Activated naive CD8-positive, alpha-beta T cell (primary cell): Measurements from ENCODE around the gene ATPAF1.
A peak's percentile ranks its signal among the peaks of the same experiment; 100 is the strongest.

Source experiments
- H3K27ac Mint-ChIP-seq: one replicate; pipeline ENCODE4 v1.8.0; 2021; ENCODE audit warnings: mixed read lengths
- H3K27me3 Mint-ChIP-seq: one replicate; pipeline ENCODE4 v1.8.0; 2021; ENCODE audit warnings: mixed read lengths
- H3K36me3 Mint-ChIP-seq: one replicate; pipeline ENCODE4 v1.8.0; 2021; ENCODE audit warnings: mixed read lengths
- H3K4me1 Mint-ChIP-seq: one replicate; pipeline ENCODE4 v1.8.0; 2021; ENCODE audit warnings: low read depth, mixed read lengths
- H3K4me3 Mint-ChIP-seq: one replicate; pipeline ENCODE4 v1.8.0; 2021; ENCODE audit warnings: mild to moderate bottlenecking, mixed read lengths
- H3K9me3 Mint-ChIP-seq: one replicate; pipeline ENCODE4 v1.8.0; 2021; ENCODE audit warnings: low read depth, mixed read lengths

The ATPAF1 gene

DNA sequence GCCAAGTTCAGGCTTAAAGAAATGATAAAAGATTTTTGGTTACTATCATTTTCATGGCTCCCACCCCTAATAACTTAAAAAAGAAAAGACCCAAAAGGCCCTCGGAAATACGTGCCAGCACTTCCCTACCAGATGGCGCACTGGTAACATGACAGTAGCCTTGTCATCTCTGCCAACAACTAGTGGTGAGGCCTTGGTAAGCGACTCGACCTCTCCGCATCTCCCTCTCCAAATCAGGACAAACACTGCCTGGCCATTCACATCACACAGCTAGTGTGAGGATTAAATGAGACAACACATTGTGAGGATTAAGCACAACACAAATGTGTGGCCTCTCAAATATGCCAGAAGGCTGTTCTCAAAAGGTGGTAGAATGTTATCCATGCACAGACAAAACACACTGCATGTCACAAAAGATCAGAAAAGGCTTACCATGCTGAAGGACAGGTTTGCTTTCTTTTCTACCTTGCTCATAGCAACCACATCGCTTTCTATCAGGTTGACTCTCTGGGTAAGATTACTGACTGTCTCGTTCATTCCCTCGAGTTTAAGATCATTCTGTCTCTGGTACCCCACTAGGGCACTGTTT, 19.9 kb upstream of the ATPAF1 start:
- H3K36me3 Mint-ChIP-seq, result peaks cover 2% of the 10 kb centered on the region

GRCh38 chr1:46687093-46687659, 19.0 kb upstream of the ATPAF1 start:
- H3K36me3 Mint-ChIP-seq, result peaks cover 2% of the 10 kb centered on the region
- peaks cover 21% of the 10 kb centered on the region for H3K4me1 Mint-ChIP-seq
- H3K27me3 Mint-ChIP-seq, result no peaks in the 10 kb centered on the region
- H3K9me3 Mint-ChIP-seq, result no peaks in the 10 kb centered on the region
- H3K4me3 Mint-ChIP-seq, result no peak overlapping the region
- peak overlapping the region; percentile 59 for H3K27ac Mint-ChIP-seq

More for the DNA sequence above, 19.9 kb upstream of the ATPAF1 start:
- H3K27ac Mint-ChIP-seq, result peak overlapping the region; percentile 65
- H3K4me1 Mint-ChIP-seq, result peaks cover 21% of the 10 kb centered on the region
- H3K9me3 Mint-ChIP-seq, result no peaks in the 10 kb centered on the region
- no peak overlapping the region for H3K4me3 Mint-ChIP-seq
- no peaks in the 10 kb centered on the region for H3K27me3 Mint-ChIP-seq

GRCh38 chr1:46686255-46686654, 18.1 kb upstream of the ATPAF1 start:
- H3K9me3 Mint-ChIP-seq, result no peaks in the 10 kb centered on the region
- no peaks in the 10 kb centered on the region for H3K27me3 Mint-ChIP-seq
- peaks cover 2% of the 10 kb centered on the region for H3K36me3 Mint-ChIP-seq
- peak overlapping the region; percentile 30 for H3K27ac Mint-ChIP-seq
- H3K4me1 Mint-ChIP-seq, result peaks cover 21% of the 10 kb centered on the region
- H3K4me3 Mint-ChIP-seq, result no peak overlapping the region

DNA sequence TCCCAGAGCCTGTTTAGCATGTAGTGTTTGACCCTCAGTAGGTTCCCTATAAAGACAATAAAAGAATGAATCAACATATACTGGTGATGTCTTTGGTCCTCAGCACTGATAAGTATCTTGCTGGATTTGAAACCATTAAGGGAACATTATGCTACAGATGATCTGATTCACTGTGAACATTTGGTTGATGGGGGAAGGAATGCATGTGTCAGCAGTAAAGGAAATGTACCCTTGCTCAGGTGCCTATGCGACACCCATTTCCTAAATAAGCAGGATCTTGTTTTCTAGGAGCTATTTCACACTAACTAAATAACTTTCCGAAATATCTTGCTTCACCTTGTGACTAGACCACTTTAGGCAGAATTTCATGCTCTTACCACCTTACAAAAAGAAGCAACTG, 16.5 kb upstream of the ATPAF1 start:
- Mint-ChIP-seq H3K4me3 (no peak overlapping the region), H3K9me3 (no peaks in the 10 kb centered on the region), H3K4me1 (peaks cover 19% of the 10 kb centered on the region), H3K36me3 (peaks cover 9% of the 10 kb centered on the region), H3K27me3 (no peaks in the 10 kb centered on the region), H3K27ac (peak overlapping the region; percentile 41)

- H3K4me1 Mint-ChIP-seq, result peaks cover 12% of the 10 kb centered on the region
- no peak overlapping the region for H3K4me3 Mint-ChIP-seq
- H3K27ac Mint-ChIP-seq, result no peak overlapping the region
- no peaks in the 10 kb centered on the region for H3K9me3 Mint-ChIP-seq
- H3K27me3 Mint-ChIP-seq, result no peaks in the 10 kb centered on the region
- H3K36me3 Mint-ChIP-seq, result peaks cover 9% of the 10 kb centered on the region
Observed at GRCh38 chr1:46682064-46682463, 13.9 kb upstream of the ATPAF1 start.

DNA sequence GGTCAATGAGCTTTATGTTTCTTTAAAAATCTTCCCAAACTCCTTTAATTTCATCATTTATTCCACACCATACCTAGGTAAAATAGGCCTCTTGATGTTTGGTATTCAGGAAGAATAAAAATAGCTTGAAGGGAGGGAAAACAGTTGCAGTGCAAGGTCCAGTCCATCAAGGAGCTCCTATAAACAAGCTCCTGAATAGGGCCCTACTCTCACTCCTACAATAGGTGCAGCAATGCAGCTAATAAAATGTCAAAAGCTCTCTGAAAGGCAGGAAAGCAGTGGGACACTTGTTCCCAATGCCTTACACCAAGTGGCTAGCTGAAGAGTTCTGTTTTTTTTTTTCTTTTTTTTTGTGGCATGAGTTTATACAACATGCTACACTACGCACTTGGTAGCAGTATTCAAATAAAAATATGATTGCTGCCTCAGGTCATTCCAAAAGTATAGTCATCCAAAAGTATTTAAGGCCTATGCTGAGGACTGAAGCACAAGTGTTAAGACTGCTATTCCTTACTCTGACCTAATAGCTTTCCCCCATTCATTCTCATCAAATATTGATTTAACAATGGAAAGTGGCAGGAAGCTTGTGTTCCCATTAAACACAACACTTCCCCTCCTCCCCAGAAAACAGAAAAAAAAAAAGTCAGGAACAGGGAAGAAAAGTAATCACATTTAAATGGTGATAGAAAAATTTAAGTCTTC, 13.3 kb upstream of the ATPAF1 start:
- no peak overlapping the region for H3K4me3 Mint-ChIP-seq
- H3K27me3 Mint-ChIP-seq, result no peaks in the 10 kb centered on the region
- peaks cover 9% of the 10 kb centered on the region for H3K36me3 Mint-ChIP-seq
- H3K27ac Mint-ChIP-seq, result no peak overlapping the region
- H3K4me1 Mint-ChIP-seq, result peaks cover 14% of the 10 kb centered on the region
- no peaks in the 10 kb centered on the region for H3K9me3 Mint-ChIP-seq

- Mint-ChIP-seq H3K9me3 (no peaks in the 10 kb centered on the region), H3K27me3 (no peaks in the 10 kb centered on the region), H3K27ac (no peak overlapping the region), H3K4me3 (no peak overlapping the region), H3K4me1 (peaks cover 28% of the 10 kb centered on the region), H3K36me3 (peaks cover 12% of the 10 kb centered on the region)
Observed at GRCh38 chr1:46679789-46680573, 11.8 kb upstream of the ATPAF1 start.

DNA sequence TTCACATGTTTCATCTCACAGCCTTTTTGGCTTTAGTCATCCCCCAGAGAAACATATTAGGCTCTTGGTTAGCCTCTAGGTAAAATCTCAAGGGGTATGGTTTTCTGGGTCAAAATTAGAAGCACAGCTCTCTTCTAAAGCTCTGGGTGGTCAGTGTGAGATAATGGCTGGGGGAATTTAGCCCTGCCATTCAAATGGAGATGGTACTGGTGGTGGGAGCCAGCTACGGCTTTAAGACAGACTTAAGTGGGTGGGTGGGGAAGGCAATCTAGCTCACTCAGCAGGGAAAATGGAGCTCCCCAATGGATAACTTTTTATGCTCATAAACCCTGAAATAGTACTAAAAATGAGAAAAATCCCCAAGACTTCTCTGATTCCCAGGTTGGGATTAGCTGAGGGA, 9.2 kb upstream of the ATPAF1 start:
- Mint-ChIP-seq H3K4me1 (peaks cover 36% of the 10 kb centered on the region), H3K36me3 (peaks cover 14% of the 10 kb centered on the region), H3K4me3 (no peak overlapping the region), H3K27me3 (no peaks in the 10 kb centered on the region), H3K9me3 (no peaks in the 10 kb centered on the region), H3K27ac (peak overlapping the region; percentile 88)

GRCh38 chr1:46676531-46676930, 8.4 kb upstream of the ATPAF1 start:
- H3K27ac Mint-ChIP-seq, result peak overlapping the region; percentile 88
- H3K36me3 Mint-ChIP-seq, result peaks cover 14% of the 10 kb centered on the region
- peak overlapping the region; percentile 49 for H3K4me3 Mint-ChIP-seq

GRCh38 chr1:46675549-46676314, 7.6 kb upstream of the ATPAF1 start:
- peaks cover 36% of the 10 kb centered on the region for H3K4me1 Mint-ChIP-seq
- peak overlapping the region; percentile 88 for H3K27ac Mint-ChIP-seq
- peak overlapping the region; percentile 49 for H3K4me3 Mint-ChIP-seq
- no peaks in the 10 kb centered on the region for H3K9me3 Mint-ChIP-seq
- peaks cover 12% of the 10 kb centered on the region for H3K36me3 Mint-ChIP-seq
- no peaks in the 10 kb centered on the region for H3K27me3 Mint-ChIP-seq

More at GRCh38 chr1:46676531-46676930, 8.4 kb upstream of the ATPAF1 start:
- Mint-ChIP-seq H3K9me3 (no peaks in the 10 kb centered on the region), H3K4me1 (peaks cover 36% of the 10 kb centered on the region), H3K27me3 (no peaks in the 10 kb centered on the region)

DNA sequence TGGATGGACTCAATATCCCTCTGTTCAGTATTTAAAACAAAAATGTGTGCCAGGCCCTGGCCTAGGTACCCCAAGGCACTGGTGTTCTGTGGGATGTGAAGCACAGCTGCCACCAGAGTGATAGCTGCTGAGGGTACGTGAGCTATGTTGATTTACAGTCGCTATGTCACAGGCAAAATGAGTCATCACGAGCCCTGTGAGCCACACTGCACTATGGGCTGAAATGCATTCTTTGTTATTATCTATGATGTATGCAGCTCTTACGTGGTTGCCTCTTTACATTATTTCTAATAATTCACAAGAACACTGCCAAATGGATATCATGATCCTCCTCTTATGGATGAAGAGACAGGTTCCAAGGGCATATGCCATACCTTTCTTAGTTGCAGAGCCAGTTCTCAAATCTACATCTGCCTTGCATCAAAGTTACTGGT, 5.6 kb upstream of the ATPAF1 start:
- H3K27me3 Mint-ChIP-seq, result no peaks in the 10 kb centered on the region
- H3K36me3 Mint-ChIP-seq, result peaks cover 8% of the 10 kb centered on the region
- no peak overlapping the region for H3K4me3 Mint-ChIP-seq
- no peaks in the 10 kb centered on the region for H3K9me3 Mint-ChIP-seq
- H3K27ac Mint-ChIP-seq, result peak overlapping the region; percentile 72
- H3K4me1 Mint-ChIP-seq, result peaks cover 36% of the 10 kb centered on the region

DNA sequence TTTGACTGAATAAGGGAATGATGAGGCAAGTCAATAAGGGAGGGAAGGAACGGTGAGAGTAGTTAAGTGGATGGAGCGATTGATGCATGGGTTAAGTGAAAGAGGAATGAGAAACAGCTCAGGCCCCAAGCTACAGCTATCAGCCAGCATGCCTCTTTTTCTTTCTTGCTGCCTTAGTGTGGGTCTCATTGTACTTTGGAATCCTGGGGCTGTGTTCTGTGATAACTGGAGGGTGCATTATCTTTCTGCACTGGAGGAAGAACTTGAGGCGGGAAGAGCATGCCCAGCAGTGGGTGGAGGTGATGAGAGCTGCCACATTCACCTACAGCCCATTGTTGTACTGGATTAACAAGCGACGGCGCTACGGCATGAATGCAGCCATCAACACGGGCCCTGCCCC, 4.5 kb upstream of the ATPAF1 start:
- Mint-ChIP-seq H3K27me3 (no peaks in the 10 kb centered on the region), H3K36me3 (peaks cover 6% of the 10 kb centered on the region), H3K4me3 (no peak overlapping the region), H3K27ac (no peak overlapping the region), H3K4me1 (peaks cover 34% of the 10 kb centered on the region), H3K9me3 (no peaks in the 10 kb centered on the region)

GRCh38 chr1:46671554-46671953, 3.4 kb upstream of the ATPAF1 start, which contains the start of gene TEX38:
Gene TEX38, plus strand, starts transcription at chr1:46671854. Its CDS starts 81 bp downstream, at chr1:46671935.
- no peak within 1 kb of the TSS for H3K27ac Mint-ChIP-seq
- no peaks in the 10 kb centered on the region for H3K27me3 Mint-ChIP-seq
- H3K9me3 Mint-ChIP-seq, result no peaks in the 10 kb centered on the region
- peaks cover 6% of the 10 kb centered on the region for H3K36me3 Mint-ChIP-seq
- H3K4me3 Mint-ChIP-seq, result no peak within 1 kb of the TSS
- H3K4me1 Mint-ChIP-seq, result peaks cover 36% of the 10 kb centered on the region

DNA sequence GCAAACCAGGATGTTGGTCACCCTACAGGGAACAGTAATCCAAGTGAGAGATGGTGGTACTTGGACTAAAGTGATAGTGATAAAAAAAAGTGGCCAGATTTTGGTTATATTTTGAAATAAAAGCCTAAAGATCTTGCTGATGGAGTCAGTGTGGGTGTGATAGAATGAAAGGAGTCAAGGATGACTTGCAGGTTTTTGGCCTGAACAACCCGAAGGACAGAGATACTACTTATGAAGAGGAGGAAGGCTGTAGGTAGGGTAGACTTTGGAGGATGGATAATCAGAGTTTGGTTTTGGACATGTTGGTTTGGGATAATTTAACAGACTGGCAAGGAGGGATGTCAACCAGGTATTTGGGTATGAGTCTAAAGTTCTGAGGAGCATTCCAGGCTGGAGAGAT, 2.0 kb upstream of the ATPAF1 start:
- Mint-ChIP-seq H3K27ac (no peak overlapping the region), H3K4me3 (no peak overlapping the region), H3K9me3 (no peaks in the 10 kb centered on the region), H3K4me1 (peaks cover 26% of the 10 kb centered on the region), H3K36me3 (peaks cover 3% of the 10 kb centered on the region), H3K27me3 (no peaks in the 10 kb centered on the region)
